Esophagus muscularis mucosa (tissue), 4 donors: ENCODE results near the gene BDKRB2. TPM values are rescaled to one million over a fixed set of nuclear protein-coding genes. Genes with fewer than 3 reads are reported as not detected.

ENCODE experiments used
- DNase-seq: peaks from one replicate; pipeline ENCODE4 v3.0.0-alpha.2; 2017; ENCODE audit errors: extremely low spot score
- H3K27ac ChIP-seq, 4 donors: fragments of 200-600 bp; sonication (generic); replicated peaks in 1 of 4; 1 replicate in 3 of 4; 2 replicates in 1 of 4; pipeline ENCODE4 v1.5.1; 2016 to 2019; ENCODE audit warnings: mild to moderate bottlenecking in 1 of 4
- H3K27me3 ChIP-seq, 4 donors: fragments of 200-600 bp; sonication (generic); one replicate each; pipeline versions ENCODE4 v1.5.1 to v1.6.0; 2016 to 2019
- H3K36me3 ChIP-seq, 4 donors: fragments of 200-600 bp; sonication (generic); one replicate each; pipeline ENCODE4 v1.5.1; 2016 to 2019
- H3K4me1 ChIP-seq, 4 donors: fragments of 200-600 bp; sonication (generic); one replicate each; pipeline ENCODE4 v1.5.1; 2016 to 2019
- H3K4me3 ChIP-seq, 4 donors: fragments of 200-600 bp; sonication (generic); 1 replicate in 2 of 4; 2 replicates in 2 of 4; pipeline ENCODE4 v1.5.1; 2016 to 2019; ENCODE audit warnings: mild to moderate bottlenecking in 4 of 4, moderate library complexity in 1 of 4
- H3K9me3 ChIP-seq, 4 donors: fragments of 200-600 bp; sonication (generic); 1 replicate in 3 of 4; 2 replicates in 1 of 4; pipeline ENCODE4 v1.5.1; 2016 to 2019
- CTCF ChIP-seq, 3 experiments: fragments of 200-600 bp in 2 of 3; fragments of 450-650 bp in 1 of 3; sonication (generic) in 2 of 3; IDR thresholded peaks; one replicate each; pipeline ENCODE4 v1.5.1; 2017 to 2019; ENCODE audit warnings: antibody characterized with exemption in 3 of 3, mild to moderate bottlenecking in 2 of 3, moderate library complexity in 1 of 3
- EP300 ChIP-seq: sonication (generic); formaldehyde crosslinking; IDR thresholded peaks from one replicate; pipeline ENCODE4 v1.6.1; 2017; ENCODE audit warnings: antibody characterized with exemption
- POLR2A ChIP-seq: fragments of 450-650 bp; IDR thresholded peaks from one replicate; pipeline ENCODE4 v1.6.1; 2017; ENCODE audit warnings: antibody characterized with exemption, moderate library complexity, mild to moderate bottlenecking, low read depth
- POLR2AphosphoS5 ChIP-seq, 2 donors: sonication (generic); formaldehyde crosslinking; IDR thresholded peaks; one replicate each; pipeline ENCODE4 v1.6.1; 2017; ENCODE audit warnings: antibody characterized with exemption in 2 of 2
- WGBS: methylation state at CpG from one replicate; pipeline ENCODE4 v1.1.5; 2018; 5-methylcytosine and 5-hydroxymethylcytosine counted together
- intact Hi-C: fragments of 100-400 bp; cut with DNase I; formaldehyde crosslinking; loops from one replicate; pipeline ENCODE4 v1.15.1; 2023
- total RNA-seq, 4 donors: library from RNA; depleted of rRNA; stranded (reverse); fragments of >200 nt; gene quantifications; one replicate each; pipeline versions ENCODE4 v1.1.0 to v1.2.1, GENCODE V29; 2016

Gene BDKRB2
- total RNA-seq, 4 donors from 2014 or later: 5.8 to 16.1 (median 10.0) TPM

DNA sequence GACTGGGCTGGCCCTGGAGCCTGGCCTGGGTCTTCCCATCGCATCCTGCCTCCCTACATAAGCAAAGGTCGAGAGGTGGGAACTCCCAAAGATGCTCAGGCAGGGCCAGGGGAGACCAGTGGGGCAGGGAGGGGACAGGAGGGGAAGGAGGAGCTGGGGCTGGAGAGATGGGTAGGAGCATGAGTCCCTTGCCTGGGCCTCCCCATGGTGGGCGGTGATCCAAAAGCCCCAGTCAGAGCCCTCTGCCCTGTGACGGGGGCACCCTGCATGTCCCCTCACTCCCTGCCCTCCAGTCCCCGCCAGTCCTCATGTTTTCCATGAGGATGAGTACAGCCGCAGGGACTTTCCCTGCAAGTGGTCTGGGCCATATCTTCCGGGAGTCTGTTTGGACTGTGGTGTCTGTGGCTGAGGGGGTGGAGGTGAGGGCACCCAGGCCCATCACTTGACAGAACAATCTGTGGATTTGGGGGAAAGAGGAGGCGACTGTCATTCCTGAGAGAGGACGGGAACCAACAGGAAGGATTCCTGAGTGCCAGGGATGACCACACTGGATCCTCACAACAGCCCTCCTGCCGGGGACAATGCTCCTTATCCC, 9.3 kb downstream of the BDKRB2 start:
- Histone ChIP-seq H3K27me3 (no peaks in the 10 kb centered on the region), H3K4me3 (no peak overlapping the region), H3K9me3 (peaks cover 0 to 16% (median 10%) of the 10 kb centered on the region in 4 donors), H3K4me1 (peaks cover 0 to 25% (median 7%) of the 10 kb centered on the region in 4 donors), H3K36me3 (peaks cover 0 to 6% (median 0%) of the 10 kb centered on the region in 4 donors), H3K27ac (no peak overlapping the region)
- no peak for DNase-seq
- TF ChIP-seq POLR2AphosphoS5 (IDR thresholded peaks at IDR 0.05) (no peak), POLR2A (no peak), EP300 (no peak), CTCF (IDR thresholded peaks at IDR 0.05) (no peak)
- WGBS: 83% methylated on average over 9 of the region's 10 CpGs
- intact Hi-C loops: no loop called here

DNA sequence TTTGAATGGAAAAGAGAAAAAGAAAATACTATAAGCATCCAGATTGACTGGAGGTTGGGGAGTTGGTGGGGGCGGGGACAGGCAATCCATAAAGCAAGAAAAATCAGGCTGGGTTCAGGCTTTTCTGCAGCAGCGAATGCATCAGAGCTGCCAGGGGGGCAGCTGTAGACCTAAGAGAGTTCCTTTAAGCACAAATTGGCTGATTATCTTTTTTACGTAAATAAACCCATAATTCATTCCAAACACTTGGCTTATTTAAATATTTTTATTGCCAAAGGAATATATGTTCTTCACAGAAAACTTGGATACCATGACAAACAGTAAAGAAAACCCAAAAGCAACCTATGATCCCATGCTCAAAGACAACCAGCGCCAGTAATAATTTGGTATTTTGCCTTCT, 10.2 kb downstream of the BDKRB2 start:
- Histone ChIP-seq H3K27ac (no peak overlapping the region), H3K4me1 (peaks cover 0 to 25% (median 7%) of the 10 kb centered on the region in 4 donors), H3K36me3 (peaks cover 0 to 6% (median 0%) of the 10 kb centered on the region in 4 donors), H3K9me3 (peaks cover 0 to 16% (median 10%) of the 10 kb centered on the region in 4 donors), H3K27me3 (no peaks in the 10 kb centered on the region), H3K4me3 (no peak overlapping the region)
- no peak for DNase-seq
- intact Hi-C loops: no loop called here
- WGBS: 85% methylated on average over 4 of the region's 4 CpGs
- TF ChIP-seq CTCF (IDR thresholded peaks at IDR 0.05): no peak
- TF ChIP-seq EP300: no peak
- TF ChIP-seq POLR2A: no peak
- no peak for TF ChIP-seq POLR2AphosphoS5 (IDR thresholded peaks at IDR 0.05)

- peaks cover 0 to 6% (median 0%) of the 10 kb centered on the region in 4 donors for H3K36me3 ChIP-seq
- peak overlapping the region in 2 of 4 donors; percentile 13 to 18 for H3K27ac ChIP-seq
- no peaks in the 10 kb centered on the region for H3K27me3 ChIP-seq
- TF ChIP-seq EP300 (no peak), POLR2AphosphoS5 (IDR thresholded peaks at IDR 0.05) (no peak), CTCF (IDR thresholded peaks at IDR 0.05) (no peak), POLR2A (no peak)
- H3K9me3 ChIP-seq: peaks cover 0 to 16% (median 10%) of the 10 kb centered on the region in 4 donors
- H3K4me1 ChIP-seq: peaks cover 0 to 25% (median 8%) of the 10 kb centered on the region in 4 donors
- 80% methylated on average over 7 of the region's 7 CpGs for WGBS
- no peak overlapping the region for H3K4me3 ChIP-seq
- intact Hi-C loops: no loop called here
- DNase-seq: no peak
These were observed 11.0 kb downstream of the BDKRB2 start for GRCh38 chr14:96215452-96216244.

- intact Hi-C loops: no loop called here
- TF ChIP-seq POLR2AphosphoS5 (IDR thresholded peaks at IDR 0.05) (no peak), EP300 (no peak), POLR2A (no peak), CTCF (IDR thresholded peaks at IDR 0.05) (no peak)
- Histone ChIP-seq H3K36me3 (no peaks in the 10 kb centered on the region), H3K27ac (no peak overlapping the region), H3K4me3 (no peak overlapping the region), H3K9me3 (peaks cover 0 to 11% (median 7%) of the 10 kb centered on the region in 4 donors), H3K4me1 (peaks cover 0 to 34% (median 13%) of the 10 kb centered on the region in 4 donors), H3K27me3 (no peaks in the 10 kb centered on the region)
- 83% methylated on average over 1 of the region's 1 CpG for WGBS
- no peak for DNase-seq
These were observed 12.0 kb downstream of the BDKRB2 start for GRCh38 chr14:96216627-96217026.
